Upper lobe of left lung (tissue), 4 donors: ENCODE measurements around the gene POLD1.

Experiments used
- CTCF ChIP-seq, 6 experiments: fragments of 450-650 bp in 4 of 6; fragments of 200-600 bp in 2 of 6; sonication (generic) in 2 of 6; IDR thresholded peaks; one replicate each; pipeline ENCODE4 v1.5.1; 2016 to 2019; ENCODE audit warnings: antibody characterized with exemption in 6 of 6
- EP300 ChIP-seq, 4 donors: sonication (generic); formaldehyde crosslinking; IDR thresholded peaks; one replicate each; pipeline ENCODE4 v1.5.1; 2017; ENCODE audit warnings: antibody characterized with exemption in 4 of 4, control low read depth in 2 of 4
- POLR2A ChIP-seq, 4 donors: fragments of 450-650 bp; IDR thresholded peaks; one replicate each; pipeline ENCODE4 v1.5.1; 2016 to 2017; ENCODE audit warnings: antibody characterized with exemption in 4 of 4, mild to moderate bottlenecking in 2 of 4

- TF ChIP-seq CTCF (IDR thresholded peaks at IDR 0.05), result peak; percentile 68 to 89 (median 83)
- no peak for TF ChIP-seq POLR2A (IDR thresholded peaks at IDR 0.05)
- TF ChIP-seq EP300 (IDR thresholded peaks at IDR 0.05), result no peak
Observed at GRCh38 chr19:50461066-50461875, 77.1 kb downstream of the POLD1 start.
